Measurements from ENCODE around the gene NUDC. TPM values are rescaled to one million over a fixed set of nuclear protein-coding genes. Genes with fewer than 3 reads are reported as not detected.

The NUDC gene
- total RNA-seq, 1 experiment from 2014 or later, result 161 TPM

GRCh38 chr1:26972821-26973220, 51.3 kb downstream of the NUDC start:
- Histone ChIP-seq H3K4me1 (ENCODE audit: control insufficient read depth, insufficient read depth, low read length) (0 out of 2 replicates have a peak, but pooled peaks cover 3% of the 10 kb centered on the region), H3K4me3 (ENCODE audit: low read depth in 2 of 2, low read length in 2 of 2) (no peak overlapping the region), H3K9me3 (ENCODE audit: control insufficient read depth, insufficient read depth, low read depth, low read length) (no peaks in the 10 kb centered on the region), H3K36me3 (ENCODE audit: control insufficient read depth, insufficient read depth, low read length) (no peaks in the 10 kb centered on the region), H3K27ac (ENCODE audit: low read length) (no peak overlapping the region), H3K27me3 (ENCODE audit: control insufficient read depth, insufficient read depth, low read length) (no peaks in the 10 kb centered on the region)
- ChIA-PET CTCF (no interaction called here), POLR2A (no interaction called here)
- no peak for DNase-seq (ENCODE audit: low read depth, low spot score)
- no peak for ATAC-seq
- in situ Hi-C loops (cut with HindIII; ENCODE audit: low pct_unique_long_range_greater_than_20kb, low sequenced_read_pairs) (no loop called here), intact Hi-C loops (cut with micrococcal nuclease; ENCODE audit: unreplicated experiment) (no loop called here)
- BruUV-seq (replicated peaks), result no TSS peak
- TF ChIP-seq TCF7L2 (IDR thresholded peaks at IDR 0.05; ENCODE audit: low read depth, low read length), result no peak
- TF ChIP-seq, protein P1, sequence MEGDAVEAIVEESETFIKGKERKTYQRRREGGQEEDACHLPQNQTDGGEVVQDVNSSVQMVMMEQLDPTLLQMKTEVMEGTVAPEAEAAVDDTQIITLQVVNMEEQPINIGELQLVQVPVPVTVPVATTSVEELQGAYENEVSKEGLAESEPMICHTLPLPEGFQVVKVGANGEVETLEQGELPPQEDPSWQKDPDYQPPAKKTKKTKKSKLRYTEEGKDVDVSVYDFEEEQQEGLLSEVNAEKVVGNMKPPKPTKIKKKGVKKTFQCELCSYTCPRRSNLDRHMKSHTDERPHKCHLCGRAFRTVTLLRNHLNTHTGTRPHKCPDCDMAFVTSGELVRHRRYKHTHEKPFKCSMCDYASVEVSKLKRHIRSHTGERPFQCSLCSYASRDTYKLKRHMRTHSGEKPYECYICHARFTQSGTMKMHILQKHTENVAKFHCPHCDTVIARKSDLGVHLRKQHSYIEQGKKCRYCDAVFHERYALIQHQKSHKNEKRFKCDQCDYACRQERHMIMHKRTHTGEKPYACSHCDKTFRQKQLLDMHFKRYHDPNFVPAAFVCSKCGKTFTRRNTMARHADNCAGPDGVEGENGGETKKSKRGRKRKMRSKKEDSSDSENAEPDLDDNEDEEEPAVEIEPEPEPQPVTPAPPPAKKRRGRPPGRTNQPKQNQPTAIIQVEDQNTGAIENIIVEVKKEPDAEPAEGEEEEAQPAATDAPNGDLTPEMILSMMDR (IDR thresholded peaks at IDR 0.05), result no peak
- no peak for TF ChIP-seq SIN3A (IDR thresholded peaks at IDR 0.05; ENCODE audit: borderline replicate concordance, insufficient read depth, low read depth, low read length)
- no peak for TF ChIP-seq POLR2AphosphoS5 (IDR thresholded peaks at IDR 0.05; ENCODE audit: low read depth, low read length)

GRCh38 chr1:26976621-26977510, 55.3 kb downstream of the NUDC start:
- TF ChIP-seq POLR2AphosphoS5 (IDR thresholded peaks at IDR 0.05; ENCODE audit: low read depth, low read length), result no peak
- TF ChIP-seq TCF7L2 (IDR thresholded peaks at IDR 0.05; ENCODE audit: low read depth, low read length), result no peak
- TF ChIP-seq, protein P2, sequence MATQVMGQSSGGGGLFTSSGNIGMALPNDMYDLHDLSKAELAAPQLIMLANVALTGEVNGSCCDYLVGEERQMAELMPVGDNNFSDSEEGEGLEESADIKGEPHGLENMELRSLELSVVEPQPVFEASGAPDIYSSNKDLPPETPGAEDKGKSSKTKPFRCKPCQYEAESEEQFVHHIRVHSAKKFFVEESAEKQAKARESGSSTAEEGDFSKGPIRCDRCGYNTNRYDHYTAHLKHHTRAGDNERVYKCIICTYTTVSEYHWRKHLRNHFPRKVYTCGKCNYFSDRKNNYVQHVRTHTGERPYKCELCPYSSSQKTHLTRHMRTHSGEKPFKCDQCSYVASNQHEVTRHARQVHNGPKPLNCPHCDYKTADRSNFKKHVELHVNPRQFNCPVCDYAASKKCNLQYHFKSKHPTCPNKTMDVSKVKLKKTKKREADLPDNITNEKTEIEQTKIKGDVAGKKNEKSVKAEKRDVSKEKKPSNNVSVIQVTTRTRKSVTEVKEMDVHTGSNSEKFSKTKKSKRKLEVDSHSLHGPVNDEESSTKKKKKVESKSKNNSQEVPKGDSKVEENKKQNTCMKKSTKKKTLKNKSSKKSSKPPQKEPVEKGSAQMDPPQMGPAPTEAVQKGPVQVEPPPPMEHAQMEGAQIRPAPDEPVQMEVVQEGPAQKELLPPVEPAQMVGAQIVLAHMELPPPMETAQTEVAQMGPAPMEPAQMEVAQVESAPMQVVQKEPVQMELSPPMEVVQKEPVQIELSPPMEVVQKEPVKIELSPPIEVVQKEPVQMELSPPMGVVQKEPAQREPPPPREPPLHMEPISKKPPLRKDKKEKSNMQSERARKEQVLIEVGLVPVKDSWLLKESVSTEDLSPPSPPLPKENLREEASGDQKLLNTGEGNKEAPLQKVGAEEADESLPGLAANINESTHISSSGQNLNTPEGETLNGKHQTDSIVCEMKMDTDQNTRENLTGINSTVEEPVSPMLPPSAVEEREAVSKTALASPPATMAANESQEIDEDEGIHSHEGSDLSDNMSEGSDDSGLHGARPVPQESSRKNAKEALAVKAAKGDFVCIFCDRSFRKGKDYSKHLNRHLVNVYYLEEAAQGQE (IDR thresholded peaks at IDR 0.05; ENCODE audit: insufficient read depth in 1 of 2, low read depth in 2 of 2, low read length in 1 of 2), result no peak
- TF ChIP-seq, protein P1 (IDR thresholded peaks at IDR 0.05), result no peak
- no peak for TF ChIP-seq SIN3A (IDR thresholded peaks at IDR 0.05; ENCODE audit: borderline replicate concordance, insufficient read depth, low read depth, low read length)
- ChIA-PET POLR2A (no interaction called here), CTCF (no interaction called here)
- Histone ChIP-seq H3K27ac (ENCODE audit: low read length) (no peak overlapping the region), H3K9me3 (ENCODE audit: control insufficient read depth, insufficient read depth, low read depth, low read length) (no peaks in the 10 kb centered on the region), H3K4me1 (ENCODE audit: control insufficient read depth, insufficient read depth, low read length) (0 out of 2 replicates have a peak, but pooled peaks cover 3% of the 10 kb centered on the region), H3K36me3 (ENCODE audit: control insufficient read depth, insufficient read depth, low read length) (no peaks in the 10 kb centered on the region), H3K4me3 (ENCODE audit: low read depth in 2 of 2, low read length in 2 of 2) (no peak overlapping the region), H3K27me3 (ENCODE audit: control insufficient read depth, insufficient read depth, low read length) (no peaks in the 10 kb centered on the region)
- no TSS peak for BruUV-seq (replicated peaks)
- in situ Hi-C loops (cut with HindIII; ENCODE audit: low pct_unique_long_range_greater_than_20kb, low sequenced_read_pairs), result no loop called here
- intact Hi-C loops (cut with micrococcal nuclease; ENCODE audit: unreplicated experiment), result no loop called here
- DNase-seq (ENCODE audit: low read depth, low spot score), result no peak
- ATAC-seq, result no peak

Measured in Panc1 (cell line).